Neural cell (in vitro differentiated cells): Measurements from ENCODE around the gene CDC25A. TPM values are rescaled to one million over a fixed set of nuclear protein-coding genes. Genes with fewer than 3 reads are reported as not detected.

ENCODE experiments used
- H2AFZ ChIP-seq: fragments of 200-600, 300-800 bp; sonication (generic), shearing (Covaris generic); 2 replicates; pipeline ENCODE4 v1.6.0; 2014; ENCODE audit warnings: low read depth, mild to moderate bottlenecking, antibody characterized with exemption, low read length, moderate library complexity
- H3F3A ChIP-seq: fragments of 200-600 bp; shearing (Covaris generic); 2 replicates; pipeline ENCODE4 v1.6.1; 2016; ENCODE audit warnings: mild to moderate bottlenecking, moderate library complexity, mixed read lengths, antibody characterized with exemption, low read length; ENCODE audit not compliant: insufficient read depth, poor library complexity, severe bottlenecking
- H3K27ac ChIP-seq: fragments of 200-600, 300-800 bp; sonication (generic), shearing (Covaris generic); 2 replicates; pipeline ENCODE4 v1.5.1; 2014; ENCODE audit warnings: mild to moderate bottlenecking, low read length, moderate library complexity
- H3K27me3 ChIP-seq: fragments of 300-800, 200-600 bp; sonication (generic), shearing (Covaris generic); 2 replicates; pipeline ENCODE4 v1.6.0; 2014; ENCODE audit warnings: mild to moderate bottlenecking, low read depth, low read length, moderate library complexity; ENCODE audit not compliant: insufficient read depth
- H3K36me3 ChIP-seq: fragments of 300-800, 200-600 bp; sonication (generic), shearing (Covaris generic); 2 replicates; pipeline ENCODE4 v1.5.1; 2014; ENCODE audit warnings: mild to moderate bottlenecking, antibody characterized with exemption, low read length, moderate library complexity; ENCODE audit not compliant: insufficient read depth
- H3K4me2 ChIP-seq: fragments of 300-800, 200-600 bp; sonication (generic), shearing (Covaris generic); 2 replicates; pipeline ENCODE4 v1.6.0; 2014; ENCODE audit warnings: mild to moderate bottlenecking, low read length
- H3K4me3 ChIP-seq: fragments of 300-800, 200-600 bp; sonication (generic), shearing (Covaris generic); 2 replicates; pipeline ENCODE4 v1.5.1; 2014; ENCODE audit warnings: mild to moderate bottlenecking, low read length, moderate library complexity
- H3K79me2 ChIP-seq: fragments of 200-600 bp; shearing (Covaris generic); replicated peaks from 2 replicates; pipeline ENCODE4 v1.6.0; 2014; ENCODE audit warnings: mild to moderate bottlenecking, low read length, moderate library complexity; ENCODE audit not compliant: insufficient read depth
- H3K9ac ChIP-seq: fragments of 300-800, 200-600 bp; sonication (generic), shearing (Covaris generic); 2 replicates; pipeline ENCODE4 v1.6.1; 2016; ENCODE audit warnings: mild to moderate bottlenecking, low read length, mixed read lengths
- H3K9me2 ChIP-seq: fragments of 200-600 bp; shearing (Covaris generic); 2 replicates; pipeline ENCODE4 v1.6.1; 2016; ENCODE audit warnings: mild to moderate bottlenecking, low read length, mixed read lengths; ENCODE audit not compliant: insufficient read depth
- H3K9me3 ChIP-seq: fragments of 200-600, 300-800 bp; sonication (generic), shearing (Covaris generic); 2 replicates; pipeline ENCODE4 v1.6.1; 2016; ENCODE audit warnings: mild to moderate bottlenecking, mixed run types, low read length, moderate library complexity, mixed read lengths
- H4K20me1 ChIP-seq: fragments of 200-600 bp; shearing (Covaris generic); 2 replicates; pipeline ENCODE4 v1.6.1; 2016; ENCODE audit warnings: mild to moderate bottlenecking, mixed run types; ENCODE audit not compliant: insufficient read depth
- CTCF ChIP-seq: fragments of 450-650 bp; IDR thresholded peaks from 2 replicates; pipeline ENCODE4 v1.5.1; 2014; ENCODE audit warnings: antibody characterized with exemption, mild to moderate bottlenecking, moderate library complexity; ENCODE audit not compliant: poor library complexity, severe bottlenecking
- EP300 ChIP-seq: fragments of 450-650 bp; conservative IDR thresholded peaks from 2 replicates; pipeline ENCODE4 v1.6.1; 2014; ENCODE audit warnings: antibody characterized with exemption, mild to moderate bottlenecking, moderate library complexity; ENCODE audit not compliant: poor library complexity, severe bottlenecking
- EZH2 ChIP-seq: fragments of 200-600, 300-800 bp; shearing (Covaris generic), sonication (generic); IDR thresholded peaks from 2 replicates; pipeline ENCODE4 v1.6.1; 2014; ENCODE audit warnings: antibody characterized with exemption, low read length, borderline replicate concordance, mild to moderate bottlenecking; ENCODE audit not compliant: insufficient read depth, poor library complexity, severe bottlenecking
- MXI1 ChIP-seq: fragments of 450-650 bp; conservative IDR thresholded peaks from 2 replicates; pipeline ENCODE4 v1.6.1; 2014; ENCODE audit warnings: antibody characterized with exemption, mild to moderate bottlenecking; ENCODE audit not compliant: poor library complexity, severe bottlenecking
- POLR2AphosphoS5 ChIP-seq: IDR thresholded peaks from 2 replicates; pipeline ENCODE4 v1.6.1; 2012
- RAD21 ChIP-seq: fragments of 450-650 bp; conservative IDR thresholded peaks from 2 replicates; pipeline ENCODE4 v1.6.1; 2014; ENCODE audit warnings: antibody characterized with exemption, mild to moderate bottlenecking, moderate library complexity
- REST ChIP-seq: IDR thresholded peaks from 2 replicates; pipeline ENCODE4 v1.6.1; 2012; ENCODE audit warnings: borderline replicate concordance
- SMC3 ChIP-seq: fragments of 450-650 bp; conservative IDR thresholded peaks from 2 replicates; pipeline ENCODE4 v1.6.1; 2014; ENCODE audit warnings: antibody characterized with exemption, mild to moderate bottlenecking, moderate library complexity; ENCODE audit not compliant: poor library complexity
- TAF1 ChIP-seq: IDR thresholded peaks from 2 replicates; pipeline ENCODE4 v1.6.1; 2012; ENCODE audit warnings: low read depth
- polyA plus RNA-seq: library from polyadenylated mRNA; depleted of rRNA; stranded (reverse); fragments of >200 nt; gene quantifications from 2 replicates; pipeline ENCODE4 v1.2.3, GENCODE V29; 2014

Gene CDC25A
- polyA plus RNA-seq, 1 donor from 2014 or later: 12.3 TPM

- no peaks in the 10 kb centered on the region for H3K79me2 ChIP-seq
- H3K4me3 ChIP-seq: no peak overlapping the region
- H4K20me1 ChIP-seq: no peaks in the 10 kb centered on the region
- H3K27ac ChIP-seq: no peak overlapping the region
- no peaks in the 10 kb centered on the region for H3K9me2 ChIP-seq
- no peaks in the 10 kb centered on the region for H3K27me3 ChIP-seq
- H3K9me3 ChIP-seq: no peaks in the 10 kb centered on the region
- H3K36me3 ChIP-seq: no peaks in the 10 kb centered on the region
- H3K4me2 ChIP-seq: no peak overlapping the region
- no peak overlapping the region for H2AFZ ChIP-seq
- TF ChIP-seq EP300: peak; percentile 79
- no peak for TF ChIP-seq RAD21
- TF ChIP-seq POLR2AphosphoS5: peak; percentile 15
- TF ChIP-seq CTCF: no peak
- no peak for TF ChIP-seq REST
- TF ChIP-seq MXI1: no peak
- H3F3A ChIP-seq: no peaks in the 10 kb centered on the region
- no peak overlapping the region for H3K9ac ChIP-seq
Observed at GRCh38 chr3:48120223-48120622, 68.0 kb downstream of the CDC25A start.

GRCh38 chr3:48119505-48120193 is 68.6 kb downstream of the CDC25A start:
- Histone ChIP-seq H3K4me2 (no peak overlapping the region), H3K9ac (no peak overlapping the region), H3K27ac (no peak overlapping the region), H3K9me3 (no peaks in the 10 kb centered on the region), H3K9me2 (no peaks in the 10 kb centered on the region), H3K4me3 (no peak overlapping the region), H3K79me2 (no peaks in the 10 kb centered on the region), H2AFZ (no peak overlapping the region), H4K20me1 (no peaks in the 10 kb centered on the region), H3F3A (no peaks in the 10 kb centered on the region), H3K36me3 (no peaks in the 10 kb centered on the region), H3K27me3 (no peaks in the 10 kb centered on the region)
- TF ChIP-seq RAD21 (no peak), POLR2AphosphoS5 (no peak), TAF1 (no peak), EP300 (no peak), SMC3 (no peak), MXI1 (no peak)

- no peaks in the 10 kb centered on the region for H3K79me2 ChIP-seq
- H3K4me3 ChIP-seq: no peak overlapping the region
- no peaks in the 10 kb centered on the region for H3K9me3 ChIP-seq
- no peak overlapping the region for H3K27ac ChIP-seq
- no peak overlapping the region for H3K4me2 ChIP-seq
- no peak overlapping the region for H3K9ac ChIP-seq
- no peaks in the 10 kb centered on the region for H3K9me2 ChIP-seq
- H2AFZ ChIP-seq: no peak overlapping the region
- H3F3A ChIP-seq: no peaks in the 10 kb centered on the region
- TF ChIP-seq POLR2AphosphoS5 (no peak), MXI1 (no peak), EP300 (no peak), REST (no peak), EZH2 (no peak), RAD21 (no peak), SMC3 (no peak), TAF1 (no peak), CTCF (no peak)
- H4K20me1 ChIP-seq: no peaks in the 10 kb centered on the region
- no peaks in the 10 kb centered on the region for H3K27me3 ChIP-seq
- no peaks in the 10 kb centered on the region for H3K36me3 ChIP-seq
Observed at GRCh38 chr3:48118928-48119327, 69.3 kb downstream of the CDC25A start.
